Activated T-helper 9 cell treated with anti-CD3 and anti-CD28 coated beads, Interleukin-2, amount 50 U/mL, for 16 hours (primary cell): ENCODE measurements around the gene SERPINE3.

Source experiments
- DNase-seq: peaks from one replicate; pipeline ENCODE4 v3.0.0-alpha.2; 2020; ENCODE audit warnings: low read depth

The SERPINE3 gene

GRCh38 chr13:51363625-51364024, 24.1 kb downstream of the SERPINE3 start:
- no peak for DNase-seq

DNA sequence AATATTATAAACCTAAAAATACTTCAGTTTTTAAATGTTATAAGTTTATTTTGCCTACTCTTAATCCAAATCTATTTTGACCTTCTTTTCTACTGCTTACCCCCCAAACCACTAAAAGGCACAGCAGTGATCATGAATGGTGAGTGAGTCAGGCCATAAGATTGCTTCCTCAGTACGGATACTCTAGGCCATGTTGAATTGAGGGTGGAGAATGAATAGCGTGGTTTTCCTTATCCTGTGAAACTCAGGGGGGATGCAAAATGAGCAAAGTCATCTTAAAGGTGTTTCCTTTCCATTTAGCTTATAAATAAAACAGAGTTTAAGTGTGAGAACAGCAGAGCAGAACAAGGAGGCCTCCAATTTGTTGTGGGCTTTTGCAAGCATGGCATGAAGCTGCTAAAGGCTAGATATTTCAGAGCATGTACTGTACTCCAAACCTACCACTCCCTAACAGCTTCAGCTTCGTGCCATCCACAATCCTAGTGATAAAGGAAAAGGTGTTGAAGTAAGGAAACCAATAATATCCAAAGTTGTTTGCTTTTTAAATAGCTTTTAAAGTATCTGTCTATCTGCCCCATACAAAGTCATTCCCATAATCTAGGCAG, 25.0 kb downstream of the SERPINE3 start:
- DNase-seq = no peak

DNA sequence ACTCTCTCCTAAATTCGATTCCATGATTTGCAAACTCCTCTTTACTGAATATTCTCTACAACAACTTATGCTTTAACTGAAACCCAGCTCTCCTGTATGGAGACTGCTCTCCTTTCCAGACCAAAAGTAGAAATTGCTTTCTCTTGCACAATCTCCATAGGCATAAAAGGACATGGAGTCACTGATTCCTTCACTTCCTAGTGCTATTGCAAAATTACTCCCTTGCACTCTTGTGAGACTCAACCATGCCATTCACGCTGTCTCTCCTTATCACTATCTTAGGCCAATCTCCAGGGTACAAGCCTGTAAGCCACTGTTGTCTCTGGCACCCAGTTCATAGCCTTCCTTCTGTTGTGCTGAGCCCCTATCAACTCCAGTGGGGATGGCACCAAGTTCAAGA, 30.6 kb downstream of the SERPINE3 start:
- no peak for DNase-seq

GRCh38 chr13:51370811-51371210, 31.3 kb downstream of the SERPINE3 start:
- no peak for DNase-seq

- DNase-seq = no peak
Measured at GRCh38 chr13:51371768-51372399, 32.4 kb downstream of the SERPINE3 start.

DNA sequence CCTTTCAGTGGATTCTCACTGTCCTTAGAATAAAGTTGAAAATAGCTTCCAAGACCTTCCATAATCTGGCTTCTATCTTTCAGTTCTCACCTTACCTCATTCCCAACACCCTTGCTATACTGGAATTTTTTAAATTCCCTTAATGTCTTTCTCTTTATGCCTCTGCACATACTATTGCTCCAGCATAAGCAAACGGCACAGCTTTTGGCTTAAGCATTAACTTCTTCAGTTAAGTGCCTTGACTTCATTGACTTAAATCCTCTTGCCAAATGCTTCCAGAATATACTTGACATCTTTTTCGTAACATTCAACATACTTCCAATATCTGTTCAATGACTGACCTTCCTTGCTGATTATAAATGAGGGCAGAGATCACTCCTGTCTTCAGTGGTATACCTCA, 34.0 kb downstream of the SERPINE3 start:
- no peak for DNase-seq

GRCh38 chr13:51380269-51380668, 40.8 kb downstream of the SERPINE3 start:
- no peak for DNase-seq

- no peak for DNase-seq
Measured at GRCh38 chr13:51385114-51385513, 45.6 kb downstream of the SERPINE3 start.

DNA sequence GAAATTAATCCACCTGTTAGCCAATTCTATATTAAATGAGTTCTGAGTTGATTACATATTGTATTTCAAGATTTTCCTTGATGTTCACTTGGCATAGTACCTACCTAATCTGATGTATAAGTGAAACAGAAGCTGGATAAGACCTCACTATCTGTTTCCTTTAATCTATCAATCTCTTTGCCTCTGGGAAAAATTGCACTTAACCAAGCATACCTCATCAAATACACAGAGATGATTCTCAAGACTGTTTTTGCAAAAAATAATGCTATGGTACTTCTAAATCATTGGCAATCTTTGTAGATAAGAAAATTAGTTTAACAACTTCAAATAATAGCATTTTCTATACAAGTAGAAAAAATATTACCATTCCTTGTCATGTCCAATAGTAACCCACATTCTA, 55.2 kb downstream of the SERPINE3 start:
- no peak for DNase-seq

GRCh38 chr13:51396352-51396751, 56.9 kb downstream of the SERPINE3 start:
- DNase-seq = no peak

DNA sequence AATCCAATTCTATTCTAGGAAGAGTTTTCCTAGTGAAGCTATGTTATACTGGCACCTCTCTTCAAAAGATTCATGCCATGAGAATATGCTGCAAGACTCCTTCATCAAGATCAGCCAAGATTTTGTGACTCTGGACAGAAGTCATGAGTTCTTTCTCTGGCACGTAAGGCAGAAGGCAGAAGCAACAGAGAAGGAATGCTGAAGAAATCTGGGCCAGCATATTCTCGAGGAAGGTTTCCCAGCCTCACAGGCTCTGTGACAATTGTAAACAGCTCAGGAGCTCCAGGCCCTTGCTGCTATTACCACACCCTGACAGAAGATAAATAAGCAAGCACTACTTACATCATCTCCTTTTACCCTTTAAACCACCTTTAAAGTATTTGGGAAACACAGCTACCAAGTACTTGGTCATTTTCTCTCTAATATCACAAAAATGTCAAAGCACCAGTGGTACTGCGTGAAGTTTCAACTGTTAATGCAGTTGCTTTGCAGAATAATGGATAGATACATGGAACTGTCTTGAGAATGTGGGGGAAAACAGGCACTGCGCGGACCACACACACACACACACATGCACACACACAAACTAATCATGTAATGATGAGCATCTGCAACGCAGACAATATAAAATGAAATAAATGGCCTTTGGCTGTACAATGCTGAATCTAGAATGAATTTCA, 57.9 kb downstream of the SERPINE3 start:
- no peak for DNase-seq

DNA sequence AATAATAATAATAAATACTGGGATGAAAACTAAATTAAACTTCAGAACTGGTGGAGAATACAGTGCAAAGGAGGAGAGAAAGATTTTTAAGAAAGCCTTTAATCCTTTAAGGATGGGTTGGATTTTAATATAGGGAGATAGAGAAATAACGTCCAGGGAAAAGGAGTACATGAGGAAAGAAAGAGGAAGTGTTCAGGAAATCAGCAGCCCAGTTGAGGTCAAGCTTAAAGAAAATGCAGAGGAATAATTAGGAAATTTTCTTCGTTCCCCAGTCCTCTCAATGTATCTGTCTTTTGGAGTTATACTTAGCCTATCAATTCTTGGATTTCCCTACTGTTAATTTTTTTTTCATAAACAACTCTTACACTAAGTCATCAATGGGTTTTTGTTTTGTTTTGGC, 65.7 kb downstream of the SERPINE3 start:
- no peak for DNase-seq

DNA sequence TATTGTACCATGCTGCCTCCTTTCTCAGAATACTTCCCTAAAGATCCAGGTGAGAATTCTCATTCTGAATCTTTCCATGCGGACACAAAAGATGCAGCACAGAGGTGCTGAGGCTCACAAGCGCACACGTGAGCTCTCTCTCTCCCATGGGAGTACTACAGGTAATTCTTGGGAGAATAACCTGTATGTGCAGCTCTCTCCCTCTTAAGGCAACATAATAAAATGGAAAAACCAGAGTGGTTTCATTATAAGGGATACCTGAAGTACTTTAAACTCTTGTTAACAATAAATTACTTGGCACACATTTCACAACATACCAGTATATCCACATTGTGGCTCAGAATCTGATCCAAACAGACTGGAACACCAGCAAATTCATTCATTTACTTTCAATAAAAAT, 72.9 kb downstream of the SERPINE3 start:
- no peak for DNase-seq
